GM19468 (cell line): ENCODE results near the gene PLA2G12A.

Source experiments
- ATAC-seq: cut with Tn5 transposase; IDR thresholded peaks from one replicate; pipeline ENCODE4 v1.9.1; 2021; ENCODE audit warnings: mild to moderate bottlenecking, moderate library complexity, moderate number of reproducible peaks; ENCODE audit not compliant: unreplicated experiment; ENCODE audit errors: extremely low read depth

Gene PLA2G12A

GRCh38 chr4:109730619-109731545, 1.0 kb upstream of the PLA2G12A start:
- ATAC-seq, result no peak

GRCh38 chr4:109729117-109729717, 653 bp downstream of the PLA2G12A start:
- no peak for ATAC-seq

- no peak for ATAC-seq
Measured at GRCh38 chr4:109728385-109728784, 1.5 kb downstream of the PLA2G12A start.

- ATAC-seq, result no peak
Measured at GRCh38 chr4:109723110-109723509, 6.8 kb downstream of the PLA2G12A start.

GRCh38 chr4:109722357-109722756, 7.5 kb downstream of the PLA2G12A start:
- no peak for ATAC-seq

GRCh38 chr4:109721033-109721432, 8.8 kb downstream of the PLA2G12A start:
- ATAC-seq, result no peak

GRCh38 chr4:109719604-109720003, 10.3 kb downstream of the PLA2G12A start:
- no peak for ATAC-seq

- ATAC-seq, result no peak
Measured at GRCh38 chr4:109718759-109719158, 11.1 kb downstream of the PLA2G12A start.

- ATAC-seq, result no peak
Measured at GRCh38 chr4:109713500-109713899, 16.4 kb downstream of the PLA2G12A start.

GRCh38 chr4:109708990-109709389, 20.9 kb downstream of the PLA2G12A start:
- ATAC-seq, result peak; percentile 93

- no peak for ATAC-seq
Measured at GRCh38 chr4:109708435-109708834, 21.4 kb downstream of the PLA2G12A start.

- ATAC-seq, result no peak
Measured at GRCh38 chr4:109703664-109704361, 26.1 kb downstream of the PLA2G12A start.

GRCh38 chr4:109702950-109703663, 26.8 kb downstream of the PLA2G12A start, which contains the start of gene CASP6:
Gene CASP6 (minus strand): TSS chr4:109703445. CDS start chr4:109703395, 50 bp downstream.
- peak; percentile 85 for ATAC-seq

GRCh38 chr4:109701566-109702410, 28.1 kb downstream of the PLA2G12A start:
- ATAC-seq, result no peak

- no peak for ATAC-seq
Measured at GRCh38 chr4:109699553-109700225, 30.2 kb downstream of the PLA2G12A start.

GRCh38 chr4:109698656-109699055, 31.2 kb downstream of the PLA2G12A start:
- no peak for ATAC-seq

GRCh38 chr4:109691411-109691920, 38.4 kb downstream of the PLA2G12A start:
- ATAC-seq, result no peak

- peak; percentile 65 for ATAC-seq
Measured at GRCh38 chr4:109690690-109691410, 39.0 kb downstream of the PLA2G12A start.
